Nephron (organoid): ENCODE results near the gene ELAVL2.

ENCODE experiments used
- H3K27ac Mint-ChIP-seq, 3 experiments: 2 replicates each; pipeline ENCODE4 v1.8.0; 2020; ENCODE audit warnings: mixed read lengths in 3 of 3, mild to moderate bottlenecking in 2 of 3, moderate library complexity in 1 of 3
- H3K27me3 Mint-ChIP-seq: 2 replicates; pipeline ENCODE4 v1.8.0; 2021; ENCODE audit warnings: low read depth, mild to moderate bottlenecking, moderate library complexity, mixed read lengths
- H3K36me3 Mint-ChIP-seq: 2 replicates; pipeline ENCODE4 v1.8.0; 2020; ENCODE audit warnings: low read depth, mixed read lengths
- H3K4me1 Mint-ChIP-seq: 2 replicates; pipeline ENCODE4 v1.8.0; 2020; ENCODE audit warnings: mixed read lengths
- H3K4me3 Mint-ChIP-seq, 3 experiments: 2 replicates each; pipeline ENCODE4 v1.8.0; 2020; ENCODE audit warnings: mild to moderate bottlenecking in 3 of 3, mixed read lengths in 3 of 3, moderate library complexity in 2 of 3
- H3K9me3 Mint-ChIP-seq: 2 replicates; pipeline ENCODE4 v1.8.0; 2020; ENCODE audit warnings: mixed read lengths
- TF ChIP-seq, protein P1 (sequence below), 3 experiments: fragments of 200-600 bp; sonication (generic); IDR thresholded peaks; one replicate each; pipeline ENCODE4 v1.5.0; 2021; ENCODE audit warnings: antibody characterized with exemption in 3 of 3; ENCODE audit not compliant: unreplicated experiment in 3 of 3

The ELAVL2 gene

DNA sequence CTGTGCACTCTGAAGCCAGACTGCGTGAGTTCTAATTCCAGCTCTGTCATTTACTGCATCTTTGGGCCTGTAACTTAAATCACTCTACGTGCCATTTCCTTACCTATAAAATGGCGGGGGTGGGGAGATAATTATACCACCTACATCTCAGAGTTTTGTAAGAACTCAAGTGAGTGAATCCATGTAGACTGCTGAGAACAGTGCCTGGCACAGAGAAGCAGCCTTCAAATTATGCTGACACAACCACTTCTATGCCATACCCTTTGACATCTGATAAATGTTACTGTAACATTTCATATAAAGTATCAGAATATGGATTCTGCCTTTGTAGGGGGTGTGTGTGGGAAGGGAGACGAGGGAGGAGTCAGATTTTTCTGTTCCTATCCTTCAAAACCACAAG is 27.7 kb downstream of the ELAVL2 start:
- peaks cover 3% of the 10 kb centered on the region for H3K27me3 Mint-ChIP-seq
- H3K9me3 Mint-ChIP-seq: no peaks in the 10 kb centered on the region
- H3K36me3 Mint-ChIP-seq: no peaks in the 10 kb centered on the region
- TF ChIP-seq, protein P1, sequence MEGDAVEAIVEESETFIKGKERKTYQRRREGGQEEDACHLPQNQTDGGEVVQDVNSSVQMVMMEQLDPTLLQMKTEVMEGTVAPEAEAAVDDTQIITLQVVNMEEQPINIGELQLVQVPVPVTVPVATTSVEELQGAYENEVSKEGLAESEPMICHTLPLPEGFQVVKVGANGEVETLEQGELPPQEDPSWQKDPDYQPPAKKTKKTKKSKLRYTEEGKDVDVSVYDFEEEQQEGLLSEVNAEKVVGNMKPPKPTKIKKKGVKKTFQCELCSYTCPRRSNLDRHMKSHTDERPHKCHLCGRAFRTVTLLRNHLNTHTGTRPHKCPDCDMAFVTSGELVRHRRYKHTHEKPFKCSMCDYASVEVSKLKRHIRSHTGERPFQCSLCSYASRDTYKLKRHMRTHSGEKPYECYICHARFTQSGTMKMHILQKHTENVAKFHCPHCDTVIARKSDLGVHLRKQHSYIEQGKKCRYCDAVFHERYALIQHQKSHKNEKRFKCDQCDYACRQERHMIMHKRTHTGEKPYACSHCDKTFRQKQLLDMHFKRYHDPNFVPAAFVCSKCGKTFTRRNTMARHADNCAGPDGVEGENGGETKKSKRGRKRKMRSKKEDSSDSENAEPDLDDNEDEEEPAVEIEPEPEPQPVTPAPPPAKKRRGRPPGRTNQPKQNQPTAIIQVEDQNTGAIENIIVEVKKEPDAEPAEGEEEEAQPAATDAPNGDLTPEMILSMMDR (IDR thresholded peaks at IDR 0.05; ENCODE audit: unreplicated experiment in 3 of 3): no peak
- no peak overlapping the region for H3K4me3 Mint-ChIP-seq
- no peaks in the 10 kb centered on the region for H3K4me1 Mint-ChIP-seq
- H3K27ac Mint-ChIP-seq: no peak overlapping the region

- Mint-ChIP-seq H3K36me3 (no peaks in the 10 kb centered on the region), H3K4me3 (no peak overlapping the region), H3K27me3 (peaks cover 3% of the 10 kb centered on the region), H3K27ac (no peak overlapping the region), H3K9me3 (no peaks in the 10 kb centered on the region), H3K4me1 (no peaks in the 10 kb centered on the region)
- TF ChIP-seq, protein P1 (IDR thresholded peaks at IDR 0.05; ENCODE audit: unreplicated experiment in 3 of 3): no peak
Observed at GRCh38 chr9:23796209-23796608, 29.8 kb downstream of the ELAVL2 start.

GRCh38 chr9:23790351-23791260 is 35.4 kb downstream of the ELAVL2 start:
- Mint-ChIP-seq H3K9me3 (no peaks in the 10 kb centered on the region), H3K36me3 (no peaks in the 10 kb centered on the region), H3K4me1 (peaks cover 7% of the 10 kb centered on the region), H3K4me3 (no peak overlapping the region), H3K27ac (peak overlapping the region in 1 of 3 experiments; percentile 27), H3K27me3 (no peaks in the 10 kb centered on the region)
- TF ChIP-seq, protein P1 (IDR thresholded peaks at IDR 0.05; ENCODE audit: unreplicated experiment in 3 of 3): no peak

- Mint-ChIP-seq H3K4me1 (peaks cover 7% of the 10 kb centered on the region), H3K36me3 (no peaks in the 10 kb centered on the region), H3K4me3 (no peak overlapping the region), H3K27me3 (no peaks in the 10 kb centered on the region), H3K27ac (no peak overlapping the region), H3K9me3 (no peaks in the 10 kb centered on the region)
- TF ChIP-seq, protein P1 (IDR thresholded peaks at IDR 0.05; ENCODE audit: unreplicated experiment in 3 of 3): no peak
Observed at GRCh38 chr9:23789529-23790254, 36.3 kb downstream of the ELAVL2 start.

DNA sequence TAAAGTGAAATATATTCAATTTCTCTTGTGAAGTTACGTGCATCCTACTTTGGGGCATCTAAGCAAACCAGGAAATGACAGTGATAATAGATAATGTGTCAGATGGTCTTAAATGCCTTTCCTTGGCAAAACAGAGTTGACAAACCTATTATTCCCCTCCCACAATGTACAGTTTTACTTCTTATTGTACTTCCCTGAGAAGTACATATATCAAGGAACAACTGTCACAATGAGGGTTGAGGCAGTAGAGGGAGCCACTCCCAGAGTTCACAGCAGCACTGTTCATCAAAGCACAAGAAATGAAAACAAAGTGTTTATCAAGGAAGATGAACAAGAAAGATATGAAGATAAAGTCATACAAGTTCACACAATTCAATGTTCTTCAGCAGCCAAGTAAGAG is 41.1 kb downstream of the ELAVL2 start:
- Mint-ChIP-seq H3K36me3 (no peaks in the 10 kb centered on the region), H3K27me3 (no peaks in the 10 kb centered on the region), H3K9me3 (no peaks in the 10 kb centered on the region), H3K27ac (no peak overlapping the region), H3K4me1 (no peaks in the 10 kb centered on the region), H3K4me3 (no peak overlapping the region)
- TF ChIP-seq, protein P1 (IDR thresholded peaks at IDR 0.05; ENCODE audit: unreplicated experiment in 3 of 3): no peak
